ENCODE results near the gene PGA3.
"Not testable (repeated sequence)": the region's sequence is repeated elsewhere in the genome, so short reads cannot be mapped to it uniquely, and the experiment has no call there.

DNA sequence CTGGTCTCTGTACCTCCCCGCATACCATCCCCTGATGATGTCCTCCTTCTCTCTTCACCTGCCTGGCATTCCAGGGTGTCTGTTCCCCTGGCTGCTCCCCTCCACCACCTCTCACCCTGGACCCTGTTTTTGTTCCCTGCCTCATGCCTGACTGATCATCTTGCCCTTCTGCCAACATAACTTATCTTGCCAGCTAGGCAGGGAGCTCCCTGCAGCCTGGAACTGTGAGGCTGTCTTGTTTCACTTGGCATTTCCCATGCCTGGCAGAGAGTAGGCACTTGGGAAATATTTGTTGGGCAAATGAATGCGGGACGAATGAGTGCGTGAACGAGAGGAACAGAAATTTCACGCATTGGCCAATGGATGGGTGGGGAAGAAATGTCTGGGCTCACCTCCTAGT, 7.3 kb downstream of the PGA3 start:
- TF ChIP-seq, protein P1, sequence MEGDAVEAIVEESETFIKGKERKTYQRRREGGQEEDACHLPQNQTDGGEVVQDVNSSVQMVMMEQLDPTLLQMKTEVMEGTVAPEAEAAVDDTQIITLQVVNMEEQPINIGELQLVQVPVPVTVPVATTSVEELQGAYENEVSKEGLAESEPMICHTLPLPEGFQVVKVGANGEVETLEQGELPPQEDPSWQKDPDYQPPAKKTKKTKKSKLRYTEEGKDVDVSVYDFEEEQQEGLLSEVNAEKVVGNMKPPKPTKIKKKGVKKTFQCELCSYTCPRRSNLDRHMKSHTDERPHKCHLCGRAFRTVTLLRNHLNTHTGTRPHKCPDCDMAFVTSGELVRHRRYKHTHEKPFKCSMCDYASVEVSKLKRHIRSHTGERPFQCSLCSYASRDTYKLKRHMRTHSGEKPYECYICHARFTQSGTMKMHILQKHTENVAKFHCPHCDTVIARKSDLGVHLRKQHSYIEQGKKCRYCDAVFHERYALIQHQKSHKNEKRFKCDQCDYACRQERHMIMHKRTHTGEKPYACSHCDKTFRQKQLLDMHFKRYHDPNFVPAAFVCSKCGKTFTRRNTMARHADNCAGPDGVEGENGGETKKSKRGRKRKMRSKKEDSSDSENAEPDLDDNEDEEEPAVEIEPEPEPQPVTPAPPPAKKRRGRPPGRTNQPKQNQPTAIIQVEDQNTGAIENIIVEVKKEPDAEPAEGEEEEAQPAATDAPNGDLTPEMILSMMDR (IDR thresholded peaks at IDR 0.05): not testable (repeated sequence)
- TF ChIP-seq POLR2A (IDR thresholded peaks at IDR 0.05): not testable (repeated sequence)
